ENCODE results near the gene EFNA2.
A peak's percentile ranks its signal among the peaks of the same experiment; 100 is the strongest.

EFNA2 gene

GRCh38 chr19:1247748-1248138 lies 37.9 kb upstream of the EFNA2 start:
- TF ChIP-seq CTCF (IDR thresholded peaks at IDR 0.05; ENCODE audit: low read depth, low read length): no peak
- H3K4me3 ChIP-seq (ENCODE audit: low read depth, low read length): peak overlapping the region; percentile 69

- peak; percentile 40 for TF ChIP-seq CTCF (IDR thresholded peaks at IDR 0.05; ENCODE audit: low read depth, low read length)
- peak within 1 kb of the TSS; percentile 69 for H3K4me3 ChIP-seq (ENCODE audit: low read depth, low read length)
Observed at GRCh38 chr19:1248139-1248785, 37.4 kb upstream of the EFNA2 start, which contains the start of gene MIDN. Gene MIDN, plus strand, starts transcription at chr19:1248583. Its CDS starts 1,714 bp downstream, at chr19:1250297.

- peak overlapping the region; percentile 69 for H3K4me3 ChIP-seq (ENCODE audit: low read depth, low read length)
Observed at GRCh38 chr19:1248786-1249297, 36.8 kb upstream of the EFNA2 start.

GRCh38 chr19:1249298-1249989 lies 36.2 kb upstream of the EFNA2 start:
- H3K4me3 ChIP-seq (ENCODE audit: low read depth, low read length): peak overlapping the region; percentile 89
- TF ChIP-seq CTCF (IDR thresholded peaks at IDR 0.05; ENCODE audit: low read depth, low read length): no peak

More at GRCh38 chr19:1248786-1249297, 36.8 kb upstream of the EFNA2 start:
- peak; percentile 56 for TF ChIP-seq CTCF (IDR thresholded peaks at IDR 0.05; ENCODE audit: low read depth, low read length)

- peak overlapping the region; percentile 89 for H3K4me3 ChIP-seq (ENCODE audit: low read depth, low read length)
- TF ChIP-seq CTCF (IDR thresholded peaks at IDR 0.05; ENCODE audit: low read depth, low read length): no peak
Observed at GRCh38 chr19:1249990-1250436, 35.7 kb upstream of the EFNA2 start.

GRCh38 chr19:1250437-1251260 lies 35.0 kb upstream of the EFNA2 start:
- peak overlapping the region; percentile 89 for H3K4me3 ChIP-seq (ENCODE audit: low read depth, low read length)
- TF ChIP-seq CTCF (IDR thresholded peaks at IDR 0.05; ENCODE audit: low read depth, low read length): no peak
